Erythroblast (primary cell): ENCODE results near the gene C12orf57.

ENCODE experiments used
- DNase-seq, 2 experiments: peaks; one replicate each; lab custom pipeline; 2025; lab: John Stamatoyannopoulos, UW
- GATA1 ChIP-seq: IDR thresholded peaks from 2 replicates; pipeline ENCODE4 v1.6.1; 2011; ENCODE audit warnings: low read depth, mild to moderate bottlenecking, control low read depth, low read length, moderate library complexity
- POLR2A ChIP-seq: IDR thresholded peaks from 2 replicates; pipeline ENCODE4 v1.6.1; 2011; ENCODE audit warnings: mild to moderate bottlenecking, low read length

C12orf57 gene

GRCh38 chr12:6912164-6912935, 31.5 kb upstream of the C12orf57 start:
- DNase-seq: no peak
- TF ChIP-seq GATA1 (no peak), POLR2A (no peak)

GRCh38 chr12:6914246-6914946, 29.4 kb upstream of the C12orf57 start, which contains the start of gene ENO2:
Gene ENO2, plus strand, starts transcription at chr12:6914580. Its CDS starts 1,253 bp downstream, at chr12:6915833.
- no peak for TF ChIP-seq GATA1
- TF ChIP-seq POLR2A: peak; percentile 33
- peak; percentile 79 to 87 for DNase-seq

GRCh38 chr12:6914947-6915788, 28.7 kb upstream of the C12orf57 start:
- TF ChIP-seq GATA1 (no peak), POLR2A (no peak)
- peak; percentile 57 to 68 for DNase-seq

- DNase-seq: no peak
- TF ChIP-seq GATA1 (no peak), POLR2A (no peak)
Measured at GRCh38 chr12:6915789-6916285, 28.0 kb upstream of the C12orf57 start.

GRCh38 chr12:6916426-6917200, 27.2 kb upstream of the C12orf57 start:
- no peak for TF ChIP-seq POLR2A
- TF ChIP-seq GATA1: no peak
- no peak for DNase-seq

DNA sequence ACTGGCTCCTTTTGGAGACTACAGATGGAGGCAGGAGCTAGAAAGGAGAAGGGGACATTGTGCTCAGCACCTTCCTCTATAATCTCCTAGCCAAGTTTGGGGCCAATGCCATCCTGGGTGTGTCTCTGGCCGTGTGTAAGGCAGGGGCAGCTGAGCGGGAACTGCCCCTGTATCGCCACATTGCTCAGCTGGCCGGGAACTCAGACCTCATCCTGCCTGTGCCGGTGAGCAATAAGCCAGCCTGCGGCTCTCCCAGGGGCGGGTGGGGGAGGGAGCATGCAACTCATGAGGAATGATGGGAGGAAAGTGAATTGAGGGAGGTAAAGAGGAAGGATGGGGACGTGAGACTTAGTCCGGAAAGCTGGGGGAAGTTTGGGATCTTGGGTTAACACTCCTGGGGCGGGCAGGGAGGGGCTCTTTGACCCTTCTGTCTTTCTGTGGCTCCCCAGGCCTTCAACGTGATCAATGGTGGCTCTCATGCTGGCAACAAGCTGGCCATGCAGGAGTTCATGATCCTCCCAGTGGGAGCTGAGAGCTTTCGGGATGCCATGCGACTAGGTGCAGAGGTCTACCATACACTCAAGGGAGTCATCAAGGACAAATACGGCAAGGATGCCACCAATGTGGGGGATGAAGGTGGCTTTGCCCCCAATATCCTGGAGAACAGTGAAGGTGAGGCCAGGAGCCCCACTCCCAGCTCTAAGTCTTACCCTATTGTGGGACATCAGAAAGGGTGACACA, 26.2 kb upstream of the C12orf57 start:
- TF ChIP-seq GATA1 (no peak), POLR2A (no peak)
- DNase-seq: no peak

GRCh38 chr12:6919588-6919987, 24.2 kb upstream of the C12orf57 start:
- TF ChIP-seq POLR2A (no peak), GATA1 (no peak)

DNA sequence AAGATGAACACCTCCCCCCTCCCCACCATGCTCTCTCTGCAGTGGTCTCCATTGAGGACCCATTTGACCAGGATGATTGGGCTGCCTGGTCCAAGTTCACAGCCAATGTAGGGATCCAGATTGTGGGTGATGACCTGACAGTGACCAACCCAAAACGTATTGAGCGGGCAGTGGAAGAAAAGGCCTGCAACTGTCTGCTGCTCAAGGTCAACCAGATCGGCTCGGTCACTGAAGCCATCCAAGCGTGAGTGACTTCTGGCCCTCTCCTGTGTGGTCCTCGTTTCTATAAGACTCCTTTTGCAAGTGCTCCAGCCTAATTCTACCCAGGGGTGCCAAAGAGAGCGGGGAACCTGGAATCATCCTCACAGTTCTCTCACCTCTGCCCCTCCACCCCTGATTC, 22.3 kb upstream of the C12orf57 start:
- DNase-seq: no peak
- TF ChIP-seq POLR2A (no peak), GATA1 (no peak)

More at GRCh38 chr12:6919588-6919987, 24.2 kb upstream of the C12orf57 start:
- DNase-seq: no peak

GRCh38 chr12:6921996-6922946, 21.6 kb upstream of the C12orf57 start:
- TF ChIP-seq GATA1 (no peak), POLR2A (no peak)

GRCh38 chr12:6923003-6923732, 20.7 kb upstream of the C12orf57 start:
- no peak for TF ChIP-seq GATA1
- no peak for TF ChIP-seq POLR2A
- no peak for DNase-seq

More at GRCh38 chr12:6921996-6922946, 21.6 kb upstream of the C12orf57 start:
- no peak for DNase-seq
